HG03571 (cell line): ENCODE data around the gene CENPH.
"Not testable (repeated sequence)": the region's sequence is repeated elsewhere in the genome, so short reads cannot be mapped to it uniquely, and the experiment has no call there.

Experiments used
- ATAC-seq: cut with Tn5 transposase; IDR thresholded peaks from one replicate; pipeline ENCODE4 v1.9.1; 2021; ENCODE audit not compliant: unreplicated experiment

Gene CENPH, protein sequence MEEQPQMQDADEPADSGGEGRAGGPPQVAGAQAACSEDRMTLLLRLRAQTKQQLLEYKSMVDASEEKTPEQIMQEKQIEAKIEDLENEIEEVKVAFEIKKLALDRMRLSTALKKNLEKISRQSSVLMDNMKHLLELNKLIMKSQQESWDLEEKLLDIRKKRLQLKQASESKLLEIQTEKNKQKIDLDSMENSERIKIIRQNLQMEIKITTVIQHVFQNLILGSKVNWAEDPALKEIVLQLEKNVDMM

DNA sequence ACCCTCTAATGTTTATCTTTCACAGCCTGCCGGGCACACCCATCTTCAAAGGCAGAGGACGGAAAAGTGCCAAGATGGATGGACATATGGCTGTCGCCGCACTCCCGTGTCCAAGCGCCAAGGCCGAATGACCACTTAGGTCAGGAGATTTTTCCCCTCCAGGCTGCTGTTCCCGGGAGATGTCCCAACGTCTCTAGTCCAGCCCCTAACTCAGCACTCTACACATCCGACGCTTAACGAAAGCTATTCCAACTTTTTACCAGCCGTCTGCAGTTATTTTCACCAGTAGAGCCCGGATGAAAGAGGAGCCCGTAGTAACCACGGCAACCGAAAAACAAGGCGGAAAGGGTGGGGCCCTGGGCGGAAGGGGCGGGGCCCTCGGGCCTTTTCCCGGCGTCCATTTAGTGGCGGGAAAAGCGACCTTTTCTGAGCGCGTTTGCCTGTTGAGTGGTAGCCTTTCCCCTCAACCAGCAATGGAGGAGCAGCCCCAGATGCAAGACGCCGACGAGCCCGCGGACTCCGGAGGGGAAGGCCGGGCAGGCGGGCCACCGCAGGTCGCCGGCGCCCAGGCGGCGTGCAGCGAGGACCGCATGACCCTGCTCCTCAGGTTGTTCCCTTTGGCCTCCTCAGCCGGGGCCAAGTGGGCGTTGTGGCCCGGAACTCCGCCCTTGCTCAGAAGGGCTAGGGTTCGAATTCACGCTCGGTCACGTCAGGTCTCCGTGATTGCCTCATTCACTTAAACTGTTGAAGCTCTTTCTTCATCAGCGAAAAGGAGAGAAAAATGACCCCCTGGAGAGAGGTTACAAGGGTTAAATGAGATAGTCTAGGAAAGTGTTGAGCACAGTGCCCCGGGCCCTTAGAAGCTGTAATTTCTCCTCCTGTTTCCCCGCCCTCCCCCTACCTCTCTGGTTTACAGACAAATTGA is at the start of gene CENPH:
TSS of gene CENPH (plus strand) at position 422 of the 925 bp plus-strand sequence. CDS start at position 474, 52 bp downstream.
- peak; percentile 92 for ATAC-seq

DNA sequence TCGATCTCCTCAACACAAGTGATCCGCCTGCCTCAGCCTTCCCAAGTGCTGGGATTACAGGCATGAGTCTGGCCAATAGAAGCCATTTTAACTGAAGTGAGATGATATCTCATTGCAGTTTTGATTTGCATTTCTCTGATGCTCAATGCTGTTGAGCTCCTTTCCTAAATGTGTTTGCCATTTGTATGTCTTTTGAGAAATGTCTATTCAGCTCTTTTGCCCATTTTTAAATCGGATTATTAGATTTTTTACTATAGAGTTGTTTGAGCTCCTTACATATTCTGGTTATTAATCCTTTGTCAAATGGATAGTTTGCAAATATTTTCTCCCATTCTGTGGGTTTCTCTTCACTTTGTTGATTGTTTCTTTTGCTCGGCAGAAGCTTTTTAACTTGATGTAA is 49.1 kb upstream of the CENPH start:
- ATAC-seq: not testable (repeated sequence)

DNA sequence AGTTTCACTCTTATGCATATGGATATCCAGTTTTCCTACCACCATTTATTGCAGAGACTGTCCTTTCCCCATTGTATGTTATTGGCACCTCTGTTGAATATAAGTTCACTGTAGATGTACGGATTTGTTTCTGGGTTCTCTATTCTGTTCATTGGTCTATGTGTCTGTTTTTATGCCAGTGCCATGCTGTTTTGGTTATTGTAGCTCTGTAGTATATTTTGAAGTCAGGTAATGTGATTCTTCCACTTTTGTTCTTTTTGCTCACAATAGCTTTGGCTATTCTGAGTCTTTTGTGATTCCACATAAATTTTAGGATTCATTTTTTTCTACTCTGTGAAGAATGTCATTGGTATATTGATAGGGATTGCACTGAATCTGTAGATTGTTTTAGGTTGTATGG is 48.6 kb upstream of the CENPH start:
- no peak for ATAC-seq

DNA sequence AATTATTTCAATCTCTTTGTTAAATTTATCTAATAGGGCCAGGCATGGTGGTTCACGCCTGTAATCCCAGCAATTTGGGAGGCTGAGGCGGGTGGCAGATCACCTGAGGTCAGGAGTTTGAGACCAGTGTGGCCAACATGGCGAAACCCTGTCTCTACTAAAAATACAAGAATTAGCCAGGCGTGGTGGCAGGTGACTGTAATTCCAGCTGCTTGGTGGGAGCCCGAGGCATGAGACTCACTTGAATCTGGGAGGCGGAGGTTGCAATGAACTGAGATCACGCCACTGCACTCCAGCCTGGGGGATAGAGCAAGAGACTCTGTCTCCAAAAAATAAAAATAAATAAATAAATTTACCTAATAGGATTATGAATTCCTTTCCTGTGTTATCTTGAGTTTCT is 40.8 kb upstream of the CENPH start:
- ATAC-seq: not testable (repeated sequence)

DNA sequence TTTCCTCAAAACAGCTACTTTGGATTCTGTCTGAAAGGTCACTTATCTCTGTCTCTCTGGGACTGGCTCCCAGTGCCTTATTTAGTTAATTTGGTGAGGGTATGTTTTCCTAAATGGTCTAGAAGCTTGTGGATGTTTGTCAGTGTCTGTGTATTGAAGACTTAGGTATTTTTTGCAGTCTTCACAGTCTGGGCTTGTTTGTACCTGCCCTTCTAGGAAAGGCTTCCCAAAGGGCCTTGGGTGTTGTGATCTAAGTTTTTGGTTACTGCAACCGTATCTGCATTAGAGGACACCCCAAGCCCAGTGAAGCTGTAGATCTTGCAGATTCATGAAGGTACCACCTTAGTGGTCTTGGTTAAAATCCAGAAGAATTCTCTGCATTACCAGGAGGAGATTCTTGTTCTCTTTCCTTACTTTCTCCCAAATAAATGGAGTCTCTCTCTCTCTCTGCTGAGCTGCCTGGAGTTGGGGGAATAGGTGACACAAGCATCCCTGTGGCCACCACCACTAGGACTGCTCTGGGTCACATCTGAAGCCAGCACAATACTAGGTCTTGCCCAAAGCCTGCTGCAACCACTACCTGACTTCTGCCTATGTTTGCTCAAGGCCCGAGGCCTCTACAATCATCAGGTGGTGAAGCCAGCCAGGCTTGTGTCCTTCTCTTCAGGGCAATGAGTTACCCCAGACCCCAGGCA is 40.3 kb upstream of the CENPH start:
- no peak for ATAC-seq

DNA sequence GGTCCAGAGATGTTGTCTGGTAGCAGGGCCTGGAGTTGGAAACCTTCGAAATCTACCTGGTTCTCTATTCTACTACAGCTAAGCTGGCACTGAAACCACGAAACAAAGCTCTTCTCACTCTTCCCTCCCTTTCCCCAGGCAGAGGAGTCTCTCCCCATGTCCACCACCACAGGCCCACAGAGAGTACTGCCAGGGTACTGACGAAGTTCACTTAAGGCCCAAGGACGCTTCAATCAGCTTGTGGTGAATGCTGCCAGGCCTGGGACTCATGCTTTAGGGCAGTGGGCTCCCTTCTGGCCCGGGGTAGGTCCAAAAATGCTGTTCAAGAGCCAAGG is 39.7 kb upstream of the CENPH start:
- ATAC-seq: no peak

DNA sequence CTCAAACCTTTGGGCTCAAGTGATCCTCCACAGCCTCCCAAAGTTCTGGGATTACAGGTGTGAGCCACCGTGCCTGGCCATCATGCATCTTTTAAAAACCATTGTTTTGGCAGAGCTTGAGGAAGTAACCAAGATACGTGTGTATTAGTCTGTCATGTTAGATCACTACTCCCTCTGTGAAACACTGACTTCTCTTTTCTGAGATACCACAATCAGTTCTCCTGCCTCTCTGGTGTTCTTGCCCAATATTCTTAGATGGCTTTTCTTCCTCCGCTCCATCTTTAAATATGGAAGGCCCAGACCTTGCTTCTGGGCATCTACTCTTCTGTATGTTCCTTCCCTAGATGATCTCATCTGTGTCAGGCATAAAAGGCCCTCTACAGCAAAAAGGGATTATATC is 36.7 kb upstream of the CENPH start:
- no peak for ATAC-seq

DNA sequence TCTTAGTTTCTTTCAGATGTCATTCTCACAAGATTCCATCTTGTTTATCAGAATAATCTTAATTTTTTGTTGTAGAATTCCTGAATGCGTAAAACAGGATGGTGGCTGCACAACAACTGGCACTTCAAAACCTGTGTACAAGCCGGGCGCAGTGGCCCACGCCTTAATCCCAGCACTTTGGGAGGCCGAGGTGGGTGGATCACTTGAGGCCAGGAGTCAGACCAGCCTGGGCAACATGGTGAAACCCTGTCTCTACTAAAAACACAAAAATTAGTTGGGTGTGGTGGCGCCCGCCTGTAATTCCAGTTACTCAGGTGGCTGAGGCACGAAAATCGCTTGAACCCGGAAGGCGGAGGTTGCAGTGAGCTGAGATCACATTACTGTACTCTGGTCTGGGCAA is 32.9 kb upstream of the CENPH start:
- ATAC-seq: no peak

DNA sequence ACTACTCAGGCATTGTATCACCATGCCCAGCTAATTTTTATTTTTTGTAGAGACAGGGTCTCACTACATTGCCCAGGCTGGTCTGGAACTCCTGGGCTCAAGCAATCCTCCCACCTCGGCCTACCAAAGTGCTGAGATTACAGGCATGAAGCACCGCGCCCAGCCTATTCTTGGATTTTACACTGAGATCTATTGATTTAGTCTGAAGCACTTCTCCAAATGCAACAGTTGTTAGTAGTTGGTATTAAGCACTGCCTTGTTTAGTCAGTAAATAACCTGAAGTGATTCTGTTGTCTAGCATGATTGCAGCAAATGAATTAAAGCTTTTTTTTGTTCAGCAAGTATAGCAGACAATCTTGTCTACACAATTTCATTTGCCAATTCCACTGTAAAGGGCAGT is 31.3 kb upstream of the CENPH start:
- no peak for ATAC-seq

DNA sequence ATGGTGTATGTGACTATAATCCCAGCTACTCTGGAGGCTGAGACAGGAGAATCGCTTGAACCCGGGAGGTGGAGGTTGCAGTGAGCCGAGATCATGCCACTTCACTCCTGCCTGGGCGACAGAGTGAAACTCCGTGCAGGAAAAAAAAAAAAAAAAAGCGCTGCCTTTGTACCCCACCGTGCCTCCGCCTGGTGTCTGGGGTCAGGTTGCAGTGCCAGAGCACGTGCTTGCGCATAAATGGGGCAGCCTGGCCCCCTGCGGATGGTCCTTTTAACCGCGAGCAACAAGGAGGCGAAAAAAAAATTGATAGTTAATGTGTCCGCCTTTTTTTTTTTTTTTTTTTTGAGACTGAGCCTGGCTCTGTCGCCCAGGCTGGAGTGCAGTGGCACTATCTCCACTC is 28.7 kb upstream of the CENPH start:
- ATAC-seq: no peak

DNA sequence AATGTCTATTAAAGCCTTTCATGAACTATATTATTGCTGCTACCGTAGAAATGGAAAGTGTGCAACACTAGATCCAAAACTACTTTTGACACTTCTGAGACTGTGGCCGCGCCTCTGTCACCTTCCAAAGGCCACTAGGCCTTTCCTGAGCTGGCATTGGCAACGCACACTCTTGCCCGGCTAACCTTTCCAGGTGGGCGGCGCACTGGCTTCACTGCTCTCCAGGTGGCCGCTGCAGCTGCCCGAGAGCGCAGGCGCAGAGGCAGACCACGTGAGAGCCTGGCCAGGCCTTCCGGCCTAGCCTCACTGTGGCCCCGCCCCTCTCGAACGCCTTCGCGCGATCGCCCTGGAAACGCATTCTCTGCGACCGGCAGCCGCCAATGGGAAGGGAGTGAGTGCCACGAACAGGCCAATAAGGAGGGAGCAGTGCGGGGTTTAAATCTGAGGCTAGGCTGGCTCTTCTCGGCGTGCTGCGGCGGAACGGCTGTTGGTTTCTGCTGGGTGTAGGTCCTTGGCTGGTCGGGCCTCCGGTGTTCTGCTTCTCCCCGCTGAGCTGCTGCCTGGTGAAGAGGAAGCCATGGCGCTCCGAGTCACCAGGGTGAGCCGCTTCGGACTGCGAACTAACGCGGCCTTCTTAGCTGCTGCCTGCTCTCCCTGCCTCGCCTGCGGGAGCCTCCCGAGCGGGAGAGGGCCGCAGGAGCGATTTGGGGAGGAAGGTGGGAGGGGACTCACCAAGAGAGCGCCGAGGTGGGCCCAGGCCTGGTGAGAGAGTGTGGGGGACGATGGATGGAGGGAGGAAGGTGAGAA is 22.5 kb upstream of the CENPH start, which contains the start of gene CCNB1:
TSS of gene CCNB1 (plus strand) at position 465 of the 807 bp plus-strand sequence. CDS start at position 578, 113 bp downstream.
- peak; percentile 99 for ATAC-seq

DNA sequence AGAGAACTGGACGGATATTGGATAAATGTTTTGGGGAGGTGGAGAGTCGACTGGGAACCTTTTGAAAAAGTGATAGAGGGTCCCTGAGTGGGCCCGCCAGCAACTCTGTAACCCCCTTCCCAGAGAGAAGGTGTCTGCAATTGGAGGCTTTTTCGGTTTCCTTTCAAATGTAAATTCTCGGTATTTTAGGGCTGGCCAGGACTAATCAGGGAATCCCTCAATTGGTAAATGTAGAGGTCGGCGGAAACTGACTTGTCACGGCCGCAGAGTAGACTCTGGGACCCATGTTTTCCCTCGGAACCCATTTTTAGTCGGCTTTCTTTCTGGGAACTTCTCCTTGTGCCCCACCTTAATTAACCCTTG is 21.9 kb upstream of the CENPH start:
- no peak for ATAC-seq

DNA sequence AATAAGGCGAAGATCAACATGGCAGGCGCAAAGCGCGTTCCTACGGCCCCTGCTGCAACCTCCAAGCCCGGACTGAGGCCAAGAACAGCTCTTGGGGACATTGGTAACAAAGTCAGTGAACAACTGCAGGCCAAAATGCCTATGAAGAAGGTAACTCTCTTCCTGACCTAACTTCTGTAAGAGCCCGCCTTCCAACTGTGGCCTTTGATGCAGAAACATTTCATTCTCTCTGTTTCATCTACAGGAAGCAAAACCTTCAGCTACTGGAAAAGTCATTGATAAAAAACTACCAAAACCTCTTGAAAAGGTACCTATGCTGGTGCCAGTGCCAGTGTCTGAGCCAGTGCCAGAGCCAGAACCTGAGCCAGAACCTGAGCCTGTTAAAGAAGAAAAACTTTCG is 21.5 kb upstream of the CENPH start:
- no peak for ATAC-seq

DNA sequence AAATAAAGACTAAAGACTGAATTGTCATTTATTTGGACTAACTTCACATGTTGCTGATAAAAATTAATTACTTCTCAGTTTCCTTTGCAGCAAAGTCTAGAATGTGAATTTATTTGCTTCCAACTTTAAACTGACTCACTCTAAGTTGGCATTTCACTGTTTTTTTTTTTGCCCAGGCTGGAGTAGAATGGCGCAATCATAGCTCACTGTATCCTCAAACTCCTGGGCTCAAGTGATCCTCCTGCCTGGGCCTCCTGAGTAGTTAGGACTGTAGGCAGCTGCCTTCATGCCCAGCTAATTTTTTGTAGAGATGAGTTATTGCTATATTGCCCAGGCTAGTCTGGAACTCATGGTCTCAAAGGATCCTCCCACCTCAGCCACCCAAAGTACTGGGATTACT is 18.9 kb upstream of the CENPH start:
- ATAC-seq: no peak

DNA sequence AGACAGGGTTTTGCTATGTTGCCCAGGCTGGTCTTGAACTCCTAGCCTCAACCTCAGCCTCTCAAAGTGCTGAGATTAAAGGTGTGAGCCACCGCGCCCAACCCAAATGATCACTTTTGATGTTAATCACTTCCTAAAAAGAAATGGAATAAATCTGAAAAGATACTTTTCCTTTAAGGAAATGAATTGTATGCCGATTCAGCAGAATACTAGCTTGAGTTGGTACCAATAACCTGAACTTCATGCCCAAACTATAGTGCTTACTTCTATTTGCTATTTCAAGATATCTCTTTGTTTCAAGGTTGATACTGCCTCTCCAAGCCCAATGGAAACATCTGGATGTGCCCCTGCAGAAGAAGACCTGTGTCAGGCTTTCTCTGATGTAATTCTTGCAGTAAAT is 18.4 kb upstream of the CENPH start:
- no peak for ATAC-seq

DNA sequence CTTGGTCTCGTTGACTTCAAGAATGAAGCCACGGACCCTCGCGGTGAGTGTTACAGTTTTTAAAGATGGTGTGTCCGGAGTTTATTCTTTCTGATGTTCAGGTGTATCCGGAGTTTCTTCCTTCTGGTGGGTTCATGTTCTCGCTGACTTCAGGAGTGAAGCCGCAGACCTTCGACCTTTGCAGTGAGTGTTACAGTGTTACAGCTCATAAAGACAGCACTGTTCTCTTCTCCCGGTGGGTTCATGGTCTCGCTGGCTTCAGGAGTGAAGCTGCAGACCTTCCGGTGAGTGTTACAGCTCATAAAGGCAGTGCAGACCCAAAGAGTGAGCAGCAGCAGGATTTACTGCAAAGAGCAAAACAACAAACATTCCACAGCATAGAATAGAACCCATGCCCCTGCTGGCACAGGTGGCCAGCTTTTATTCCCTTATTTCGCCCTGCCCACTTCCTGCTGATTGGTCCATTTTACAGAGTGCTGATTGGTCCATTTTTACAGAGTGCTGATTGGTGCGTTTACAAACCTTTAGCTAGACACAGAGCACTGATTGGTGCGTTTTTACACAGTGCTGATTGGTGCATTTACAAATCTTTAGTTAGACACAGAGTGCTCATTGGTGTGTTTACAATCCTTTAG is 7.6 kb upstream of the CENPH start:
- ATAC-seq: not testable (repeated sequence)

DNA sequence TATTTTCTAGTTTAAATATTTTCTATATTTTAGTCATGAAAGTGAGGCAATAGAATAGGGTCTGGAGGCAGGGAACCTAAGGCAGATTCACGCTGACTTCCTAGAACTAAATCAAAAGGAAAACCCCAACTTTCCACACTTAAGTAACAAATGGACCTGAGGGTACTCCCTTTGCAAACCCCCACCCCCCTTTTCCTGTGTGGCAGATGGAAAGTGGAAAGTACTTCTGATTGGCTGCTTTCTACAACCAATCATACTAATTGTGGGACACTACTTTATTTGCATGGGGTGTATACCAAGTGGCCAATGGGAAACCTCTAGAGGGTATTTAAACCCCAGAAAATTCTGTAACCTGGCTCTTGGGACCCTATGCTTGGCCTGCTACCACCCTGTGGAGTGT is 4.8 kb upstream of the CENPH start:
- ATAC-seq: no peak

DNA sequence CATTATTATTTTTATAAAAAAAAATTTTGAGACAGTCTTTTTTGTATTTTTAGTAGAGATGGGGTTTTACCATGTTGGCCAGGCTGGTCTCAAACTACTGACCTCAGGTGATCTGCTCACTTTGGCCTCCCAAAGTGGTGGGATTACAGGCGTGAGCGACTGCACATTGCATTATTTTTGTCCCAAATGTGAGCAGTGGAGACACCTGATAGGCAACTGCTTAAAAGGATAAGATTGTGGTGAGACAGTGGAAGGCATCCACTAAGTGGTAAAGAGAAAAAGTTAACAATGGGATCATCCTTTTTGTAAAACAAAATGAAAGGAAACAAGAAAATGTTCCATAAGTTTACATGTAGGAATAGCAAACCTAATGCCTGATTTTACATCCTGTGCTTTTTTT is 2.0 kb upstream of the CENPH start:
- ATAC-seq: no peak

DNA sequence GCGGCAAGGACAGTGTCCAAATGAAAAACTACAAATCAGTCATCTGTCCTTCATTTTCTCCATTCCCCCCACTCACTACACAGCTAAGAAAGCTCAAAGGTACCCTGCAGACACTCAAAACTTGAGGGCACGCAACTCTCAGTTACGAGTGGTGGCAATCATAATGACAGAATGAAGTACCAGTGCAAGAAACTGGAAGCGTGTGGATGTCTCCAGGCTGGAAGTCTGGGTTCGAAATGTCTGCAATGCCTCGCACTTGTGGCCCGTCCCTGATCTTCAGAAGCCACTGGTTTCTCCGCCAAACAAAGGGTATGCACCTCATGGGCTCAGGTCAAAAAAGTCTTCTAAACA is 597 bp upstream of the CENPH start:
- ATAC-seq: peak; percentile 5

DNA sequence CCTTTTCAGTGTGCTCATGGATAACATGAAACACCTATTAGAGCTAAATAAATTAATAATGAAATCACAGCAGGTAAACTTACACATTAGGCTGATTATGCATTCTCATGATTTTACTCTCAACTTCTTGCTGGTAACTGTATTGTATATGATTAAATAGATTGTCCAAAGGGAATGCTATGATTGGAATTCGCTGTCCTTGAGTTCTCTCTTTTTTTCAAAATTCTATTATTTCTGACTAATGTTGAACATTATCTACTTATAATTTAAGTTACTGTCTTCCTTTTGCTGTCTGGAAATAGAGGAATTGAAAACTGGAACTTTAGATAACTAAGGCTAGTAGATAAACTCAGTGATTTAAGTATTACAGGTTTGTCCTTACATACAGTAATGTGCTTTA is 13.1 kb downstream of the CENPH start:
- ATAC-seq: no peak
